ENCODE measurements around the gene PCLO.

Gene PCLO

GRCh38 chr7:82839555-82839954, 323.1 kb downstream of the PCLO start:
- no peaks in the 10 kb centered on the region for H3K4me1 ChIP-seq (ENCODE audit: control insufficient read depth, insufficient read depth, low read length)
- H3K36me3 ChIP-seq (ENCODE audit: control insufficient read depth in 2 of 2, insufficient read depth in 2 of 2, low read length in 2 of 2) = no peaks in the 10 kb centered on the region
- no peak overlapping the region for H3K4me3 ChIP-seq (ENCODE audit: low read length in 2 of 2)
- H3K27ac ChIP-seq (ENCODE audit: low read length) = no peak overlapping the region
- no peak overlapping the region for H3K9ac ChIP-seq (ENCODE audit: low read length in 2 of 2)
- H3K27me3 ChIP-seq (ENCODE audit: control insufficient read depth in 1 of 2, insufficient read depth in 2 of 2, low read length in 2 of 2) = no peaks in the 10 kb centered on the region
- no peaks in the 10 kb centered on the region for H3K9me3 ChIP-seq (ENCODE audit: control insufficient read depth in 2 of 2, low read length in 2 of 2)

- no peaks in the 10 kb centered on the region for H3K4me1 ChIP-seq (ENCODE audit: control insufficient read depth, insufficient read depth, low read length)
- H3K9ac ChIP-seq (ENCODE audit: low read length in 2 of 2) = no peak overlapping the region
- no peak overlapping the region for H3K4me3 ChIP-seq (ENCODE audit: low read length in 2 of 2)
- H3K36me3 ChIP-seq (ENCODE audit: control insufficient read depth in 2 of 2, insufficient read depth in 2 of 2, low read length in 2 of 2) = no peaks in the 10 kb centered on the region
- no peaks in the 10 kb centered on the region for H3K9me3 ChIP-seq (ENCODE audit: control insufficient read depth in 2 of 2, low read length in 2 of 2)
- no peaks in the 10 kb centered on the region for H3K27me3 ChIP-seq (ENCODE audit: control insufficient read depth in 1 of 2, insufficient read depth in 2 of 2, low read length in 2 of 2)
- no peak overlapping the region for H3K27ac ChIP-seq (ENCODE audit: low read length)
Measured at GRCh38 chr7:82839063-82839462, 323.6 kb downstream of the PCLO start.

- Histone ChIP-seq H3K36me3 (ENCODE audit: control insufficient read depth in 2 of 2, insufficient read depth in 2 of 2, low read length in 2 of 2) (no peaks in the 10 kb centered on the region), H3K4me3 (ENCODE audit: low read length in 2 of 2) (no peak overlapping the region), H3K4me1 (ENCODE audit: control insufficient read depth, insufficient read depth, low read length) (no peaks in the 10 kb centered on the region), H3K27me3 (ENCODE audit: control insufficient read depth in 1 of 2, insufficient read depth in 2 of 2, low read length in 2 of 2) (no peaks in the 10 kb centered on the region), H3K9me3 (ENCODE audit: control insufficient read depth in 2 of 2, low read length in 2 of 2) (no peaks in the 10 kb centered on the region), H3K9ac (ENCODE audit: low read length in 2 of 2) (no peak overlapping the region), H3K27ac (ENCODE audit: low read length) (no peak overlapping the region)
Measured at GRCh38 chr7:82838314-82838713, 324.4 kb downstream of the PCLO start.

DNA sequence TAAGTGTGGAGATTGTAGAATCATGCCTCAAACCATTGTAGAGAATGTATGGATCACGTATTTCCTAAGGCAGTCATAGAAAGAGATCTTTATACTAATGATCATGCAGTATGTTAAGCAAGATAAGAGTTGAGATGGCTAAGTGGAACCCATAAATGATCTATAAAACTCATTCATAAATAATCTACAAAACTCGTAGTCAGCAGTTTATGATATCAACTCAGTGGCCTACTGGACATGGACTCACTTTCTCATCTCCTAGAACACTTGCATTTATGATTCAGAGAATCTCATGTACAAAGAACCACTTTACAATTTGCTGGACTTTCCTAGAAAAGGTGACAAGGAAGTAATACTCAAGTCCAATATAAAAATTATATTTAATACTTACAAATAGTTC, 339.6 kb downstream of the PCLO start:
- Histone ChIP-seq H3K27ac (ENCODE audit: low read length) (no peak overlapping the region), H3K9ac (ENCODE audit: low read length in 2 of 2) (no peak overlapping the region), H3K4me1 (ENCODE audit: control insufficient read depth, insufficient read depth, low read length) (no peaks in the 10 kb centered on the region), H3K36me3 (ENCODE audit: control insufficient read depth in 2 of 2, insufficient read depth in 2 of 2, low read length in 2 of 2) (no peaks in the 10 kb centered on the region), H3K27me3 (ENCODE audit: control insufficient read depth in 1 of 2, insufficient read depth in 2 of 2, low read length in 2 of 2) (no peaks in the 10 kb centered on the region), H3K4me3 (ENCODE audit: low read length in 2 of 2) (no peak overlapping the region), H3K9me3 (ENCODE audit: control insufficient read depth in 2 of 2, low read length in 2 of 2) (no peaks in the 10 kb centered on the region)

- Histone ChIP-seq H3K9ac (ENCODE audit: low read length in 2 of 2) (no peak overlapping the region), H3K4me3 (ENCODE audit: low read length in 2 of 2) (no peak overlapping the region), H3K36me3 (ENCODE audit: control insufficient read depth in 2 of 2, insufficient read depth in 2 of 2, low read length in 2 of 2) (no peaks in the 10 kb centered on the region), H3K4me1 (ENCODE audit: control insufficient read depth, insufficient read depth, low read length) (no peaks in the 10 kb centered on the region), H3K9me3 (ENCODE audit: control insufficient read depth in 2 of 2, low read length in 2 of 2) (no peaks in the 10 kb centered on the region), H3K27ac (ENCODE audit: low read length) (no peak overlapping the region), H3K27me3 (ENCODE audit: control insufficient read depth in 1 of 2, insufficient read depth in 2 of 2, low read length in 2 of 2) (no peaks in the 10 kb centered on the region)
Measured at GRCh38 chr7:82821037-82821436, 341.6 kb downstream of the PCLO start.

DNA sequence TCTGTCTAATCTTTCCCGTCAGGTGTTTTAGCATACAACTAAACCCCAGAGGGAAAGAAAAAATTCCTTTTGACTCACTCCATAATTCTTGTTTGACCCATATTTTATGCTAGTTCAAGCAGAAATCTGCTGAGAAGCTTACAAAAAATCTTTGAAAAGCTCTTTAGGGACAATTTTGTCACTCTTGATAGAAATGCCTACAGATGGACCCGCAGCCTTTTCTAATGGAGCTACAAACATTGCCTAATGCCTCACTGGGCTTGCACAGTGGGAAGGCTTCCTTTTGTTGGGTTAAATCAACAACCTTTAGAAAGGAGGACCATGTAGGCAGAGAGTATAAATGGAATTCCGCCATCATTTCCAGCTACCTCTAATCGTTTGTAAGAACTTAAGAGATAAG, 344.5 kb downstream of the PCLO start:
- Histone ChIP-seq H3K9ac (ENCODE audit: low read length in 2 of 2) (no peak overlapping the region), H3K27ac (ENCODE audit: low read length) (no peak overlapping the region), H3K9me3 (ENCODE audit: control insufficient read depth in 2 of 2, low read length in 2 of 2) (no peaks in the 10 kb centered on the region), H3K27me3 (ENCODE audit: control insufficient read depth in 1 of 2, insufficient read depth in 2 of 2, low read length in 2 of 2) (no peaks in the 10 kb centered on the region), H3K4me1 (ENCODE audit: control insufficient read depth, insufficient read depth, low read length) (no peaks in the 10 kb centered on the region), H3K36me3 (ENCODE audit: control insufficient read depth in 2 of 2, insufficient read depth in 2 of 2, low read length in 2 of 2) (no peaks in the 10 kb centered on the region), H3K4me3 (ENCODE audit: low read length in 2 of 2) (no peak overlapping the region)

- Histone ChIP-seq H3K36me3 (ENCODE audit: control insufficient read depth in 2 of 2, insufficient read depth in 2 of 2, low read length in 2 of 2) (no peaks in the 10 kb centered on the region), H3K27me3 (ENCODE audit: control insufficient read depth in 1 of 2, insufficient read depth in 2 of 2, low read length in 2 of 2) (no peaks in the 10 kb centered on the region), H3K4me1 (ENCODE audit: control insufficient read depth, insufficient read depth, low read length) (no peaks in the 10 kb centered on the region)
Measured at GRCh38 chr7:82816272-82816671, 346.4 kb downstream of the PCLO start.

DNA sequence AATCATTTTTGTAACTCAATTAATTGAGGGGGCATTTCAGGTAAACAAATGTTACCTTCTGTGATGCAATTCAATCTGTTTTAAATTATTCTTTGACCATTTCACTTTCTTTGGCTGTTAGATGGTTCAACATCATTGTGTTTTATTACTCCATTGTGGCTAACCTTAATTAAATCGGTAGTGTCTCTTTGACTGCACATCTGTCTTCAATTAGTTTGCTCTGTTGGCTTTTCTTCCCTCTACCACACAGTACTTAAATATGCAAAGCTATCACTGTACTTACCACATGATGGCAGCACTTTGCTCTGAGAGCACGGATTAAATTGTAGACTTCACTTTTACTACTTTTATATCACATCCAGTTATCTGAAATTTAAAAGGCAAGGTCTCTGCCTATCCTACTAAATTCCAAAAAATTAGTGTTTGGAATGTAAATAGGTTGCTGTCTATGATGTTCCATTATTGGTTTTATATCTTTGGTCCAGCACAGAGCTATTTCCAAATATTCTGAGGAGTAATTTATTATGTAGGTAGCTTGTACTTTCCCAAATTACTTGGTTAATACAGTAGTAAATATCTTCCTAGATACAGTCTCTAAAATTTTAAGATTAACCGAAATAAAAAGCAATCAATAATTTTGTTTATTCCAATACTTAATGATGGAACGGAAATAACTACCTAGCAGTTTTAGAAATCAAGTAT, 352.0 kb downstream of the PCLO start:
- no peaks in the 10 kb centered on the region for H3K4me1 ChIP-seq (ENCODE audit: control insufficient read depth, insufficient read depth, low read length)
- H3K9ac ChIP-seq (ENCODE audit: low read length in 2 of 2) = no peak overlapping the region
- no peak overlapping the region for H3K27ac ChIP-seq (ENCODE audit: low read length)
- H3K36me3 ChIP-seq (ENCODE audit: control insufficient read depth in 2 of 2, insufficient read depth in 2 of 2, low read length in 2 of 2) = no peaks in the 10 kb centered on the region
- H3K9me3 ChIP-seq (ENCODE audit: control insufficient read depth in 2 of 2, low read length in 2 of 2) = no peaks in the 10 kb centered on the region
- H3K4me3 ChIP-seq (ENCODE audit: low read length in 2 of 2) = no peak overlapping the region
- H3K27me3 ChIP-seq (ENCODE audit: control insufficient read depth in 1 of 2, insufficient read depth in 2 of 2, low read length in 2 of 2) = no peaks in the 10 kb centered on the region

More at GRCh38 chr7:82816272-82816671, 346.4 kb downstream of the PCLO start:
- Histone ChIP-seq H3K9ac (ENCODE audit: low read length in 2 of 2) (no peak overlapping the region), H3K27ac (ENCODE audit: low read length) (no peak overlapping the region), H3K9me3 (ENCODE audit: control insufficient read depth in 2 of 2, low read length in 2 of 2) (no peaks in the 10 kb centered on the region), H3K4me3 (ENCODE audit: low read length in 2 of 2) (no peak overlapping the region)

DNA sequence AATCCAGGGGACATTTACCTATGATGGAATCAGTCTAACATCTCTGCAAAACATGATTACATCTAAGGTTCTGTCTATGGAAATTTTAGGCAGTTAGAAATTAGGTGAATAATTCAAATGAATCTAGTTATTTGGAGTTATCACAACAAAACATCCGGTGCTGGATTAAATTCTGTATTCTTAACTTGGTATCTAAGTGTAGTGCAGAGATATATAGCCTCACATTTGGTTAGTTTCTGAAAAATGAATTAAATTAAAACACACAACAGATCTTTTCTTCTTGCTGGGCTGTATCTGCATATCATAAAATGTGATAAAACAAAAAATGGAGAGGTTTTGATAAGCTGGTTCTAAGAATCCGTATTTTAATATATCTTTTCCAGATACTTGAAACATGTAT, 354.1 kb downstream of the PCLO start:
- H3K9me3 ChIP-seq (ENCODE audit: control insufficient read depth in 2 of 2, low read length in 2 of 2) = no peaks in the 10 kb centered on the region
- H3K36me3 ChIP-seq (ENCODE audit: control insufficient read depth in 2 of 2, insufficient read depth in 2 of 2, low read length in 2 of 2) = no peaks in the 10 kb centered on the region
- no peak overlapping the region for H3K9ac ChIP-seq (ENCODE audit: low read length in 2 of 2)
- no peaks in the 10 kb centered on the region for H3K4me1 ChIP-seq (ENCODE audit: control insufficient read depth, insufficient read depth, low read length)
- H3K27me3 ChIP-seq (ENCODE audit: control insufficient read depth in 1 of 2, insufficient read depth in 2 of 2, low read length in 2 of 2) = no peaks in the 10 kb centered on the region
- no peak overlapping the region for H3K4me3 ChIP-seq (ENCODE audit: low read length in 2 of 2)
- H3K27ac ChIP-seq (ENCODE audit: low read length) = no peak overlapping the region

DNA sequence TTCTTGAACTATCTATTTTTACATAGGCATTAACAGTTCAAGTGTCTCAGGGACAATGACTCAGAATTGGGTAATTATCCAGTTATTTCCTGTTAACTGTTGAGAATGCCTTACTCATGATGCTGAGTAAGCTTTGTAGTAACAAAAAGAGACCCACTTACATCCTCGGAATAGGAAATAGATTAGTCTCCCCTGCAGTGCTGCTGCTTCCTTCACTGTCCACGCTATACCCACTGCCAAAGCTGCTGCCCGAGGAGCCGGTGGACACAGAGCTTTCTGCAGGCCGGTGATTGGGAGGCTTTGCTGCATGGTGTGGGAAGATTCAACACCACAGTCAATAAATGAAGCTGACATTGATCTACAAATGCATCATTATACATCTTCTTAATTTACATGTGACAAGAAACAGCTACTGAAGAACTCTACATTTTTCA, 357.1 kb downstream of the PCLO start:
- no peak overlapping the region for H3K9ac ChIP-seq (ENCODE audit: low read length in 2 of 2)
- H3K4me1 ChIP-seq (ENCODE audit: control insufficient read depth, insufficient read depth, low read length) = no peaks in the 10 kb centered on the region
- H3K27me3 ChIP-seq (ENCODE audit: control insufficient read depth in 1 of 2, insufficient read depth in 2 of 2, low read length in 2 of 2) = no peaks in the 10 kb centered on the region
- no peaks in the 10 kb centered on the region for H3K9me3 ChIP-seq (ENCODE audit: control insufficient read depth in 2 of 2, low read length in 2 of 2)
- H3K27ac ChIP-seq (ENCODE audit: low read length) = no peak overlapping the region
- no peaks in the 10 kb centered on the region for H3K36me3 ChIP-seq (ENCODE audit: control insufficient read depth in 2 of 2, insufficient read depth in 2 of 2, low read length in 2 of 2)
- no peak overlapping the region for H3K4me3 ChIP-seq (ENCODE audit: low read length in 2 of 2)

DNA sequence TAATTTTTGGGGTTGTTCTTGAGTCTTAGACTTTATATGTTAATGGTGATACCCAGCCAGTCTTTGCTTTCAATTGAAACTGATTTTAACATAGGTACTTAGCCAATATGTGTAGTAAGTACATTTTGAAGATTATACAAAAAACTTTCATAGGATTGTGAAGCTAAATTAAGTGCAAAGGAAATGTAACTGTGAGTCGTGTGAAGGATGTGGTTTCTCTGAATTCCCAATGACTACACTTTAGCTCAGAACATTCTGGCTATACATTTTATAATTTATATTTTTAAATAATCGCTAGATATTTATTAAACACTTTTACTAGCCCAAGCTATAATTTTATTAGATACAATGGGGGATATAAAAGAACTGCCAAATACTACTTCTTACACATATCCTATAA, 359.3 kb downstream of the PCLO start:
- no peaks in the 10 kb centered on the region for H3K4me1 ChIP-seq (ENCODE audit: control insufficient read depth, insufficient read depth, low read length)
- H3K27ac ChIP-seq (ENCODE audit: low read length) = no peak overlapping the region
- no peak overlapping the region for H3K9ac ChIP-seq (ENCODE audit: low read length in 2 of 2)
- no peaks in the 10 kb centered on the region for H3K27me3 ChIP-seq (ENCODE audit: control insufficient read depth in 1 of 2, insufficient read depth in 2 of 2, low read length in 2 of 2)
- H3K4me3 ChIP-seq (ENCODE audit: low read length in 2 of 2) = no peak overlapping the region
- no peaks in the 10 kb centered on the region for H3K36me3 ChIP-seq (ENCODE audit: control insufficient read depth in 2 of 2, insufficient read depth in 2 of 2, low read length in 2 of 2)
- H3K9me3 ChIP-seq (ENCODE audit: control insufficient read depth in 2 of 2, low read length in 2 of 2) = no peaks in the 10 kb centered on the region
